Measurements from ENCODE around the gene ST8SIA1.

The ST8SIA1 gene

GRCh38 chr12:22268406-22268805 lies 66.1 kb downstream of the ST8SIA1 start:
- no peaks in the 10 kb centered on the region for H3K4me1 ChIP-seq (ENCODE audit: control insufficient read depth, insufficient read depth, low read length)
- no peaks in the 10 kb centered on the region for H3K36me3 ChIP-seq (ENCODE audit: control insufficient read depth in 2 of 2, insufficient read depth in 1 of 2, low read length in 2 of 2)
- POLR2A ChIA-PET, result no interaction called here
- CTCF ChIA-PET, result no interaction called here
- no peak overlapping the region for H3K4me3 ChIP-seq (ENCODE audit: low read depth, low read length)
- TF ChIP-seq PRDM10 (tag by site-specific recombination; IDR thresholded peaks at IDR 0.05) (no peak), ZNF223 (tag by site-specific recombination; IDR thresholded peaks at IDR 0.05) (no peak), ZNF792 (tag by site-specific recombination; IDR thresholded peaks at IDR 0.05) (no peak), HOXC10 (CRISPR knock-in tag; IDR thresholded peaks at IDR 0.05) (no peak), ZNF394 (tag by site-specific recombination; IDR thresholded peaks at IDR 0.05; ENCODE audit: borderline replicate concordance) (no peak), ZFP41 (tag by site-specific recombination; IDR thresholded peaks at IDR 0.05; ENCODE audit: borderline replicate concordance) (no peak)
- H3K9me3 ChIP-seq (ENCODE audit: control insufficient read depth, insufficient read depth, low read depth, low read length), result no peaks in the 10 kb centered on the region
- no peak overlapping the region for H3K27ac ChIP-seq (ENCODE audit: extremely low read depth, low read depth, low read length)

- Histone ChIP-seq H3K4me3 (ENCODE audit: low read depth, low read length) (no peak overlapping the region), H3K27ac (ENCODE audit: extremely low read depth, low read depth, low read length) (no peak overlapping the region), H3K4me1 (ENCODE audit: control insufficient read depth, insufficient read depth, low read length) (no peaks in the 10 kb centered on the region), H3K9me3 (ENCODE audit: control insufficient read depth, insufficient read depth, low read depth, low read length) (no peaks in the 10 kb centered on the region), H3K36me3 (ENCODE audit: control insufficient read depth in 2 of 2, insufficient read depth in 1 of 2, low read length in 2 of 2) (no peaks in the 10 kb centered on the region)
- POLR2A ChIA-PET, result no interaction called here
- CTCF ChIA-PET, result no interaction called here
- TF ChIP-seq ZFP3 (tag by site-specific recombination; IDR thresholded peaks at IDR 0.05; ENCODE audit: low read depth), result no peak
- no peak for TF ChIP-seq IKZF3 (tag by site-specific recombination; IDR thresholded peaks at IDR 0.05)
- TF ChIP-seq ZNF521 (tag by site-specific recombination; IDR thresholded peaks at IDR 0.05), result no peak
- TF ChIP-seq SCRT2 (tag by site-specific recombination; IDR thresholded peaks at IDR 0.05), result no peak
- no peak for TF ChIP-seq ZNF791 (tag by site-specific recombination; IDR thresholded peaks at IDR 0.05)
- TF ChIP-seq ZBTB1 (tag by site-specific recombination; IDR thresholded peaks at IDR 0.05), result no peak
- TF ChIP-seq ZNF555 (tag by site-specific recombination; conservative IDR thresholded peaks at IDR 0.05), result no peak
- no peak for TF ChIP-seq ZNF585B (tag by site-specific recombination; IDR thresholded peaks at IDR 0.05)
- TF ChIP-seq ZFP41 (tag by site-specific recombination; IDR thresholded peaks at IDR 0.05; ENCODE audit: borderline replicate concordance), result no peak
- TF ChIP-seq KLF10 (tag by site-specific recombination; IDR thresholded peaks at IDR 0.05), result no peak
- TF ChIP-seq ZNF426 (tag by site-specific recombination; IDR thresholded peaks at IDR 0.05), result no peak
- no peak for TF ChIP-seq ZNF362 (tag by site-specific recombination; IDR thresholded peaks at IDR 0.05)
- no peak for TF ChIP-seq ZNF404 (tag by site-specific recombination; IDR thresholded peaks at IDR 0.05)
- TF ChIP-seq ZNF175 (tag by site-specific recombination; IDR thresholded peaks at IDR 0.05), result no peak
- TF ChIP-seq KLF17 (tag by site-specific recombination; IDR thresholded peaks at IDR 0.05), result no peak
- no peak for TF ChIP-seq ZBTB8A (tag by site-specific recombination; IDR thresholded peaks at IDR 0.05)
- no peak for TF ChIP-seq ZNF530 (tag by site-specific recombination; IDR thresholded peaks at IDR 0.05; ENCODE audit: low read depth)
These were observed 68.4 kb downstream of the ST8SIA1 start for GRCh38 chr12:22266101-22266500.
